Loucy (cell line): Measurements from ENCODE around the gene RERGL.

Experiments used
- EZH2phosphoT487 ChIP-seq: fragments of 200-600 bp; IDR thresholded peaks from 2 replicates; pipeline ENCODE4 v1.6.1; 2018; ENCODE audit warnings: antibody characterized with exemption, mild to moderate bottlenecking, moderate library complexity, borderline replicate concordance
- TF ChIP-seq, protein P1 (sequence below): fragments of 200-600 bp; sonication (generic); conservative IDR thresholded peaks from 2 replicates; pipeline ENCODE4 v1.5.1; 2014; ENCODE audit warnings: mild to moderate bottlenecking, antibody characterized with exemption, low read length

DNA sequence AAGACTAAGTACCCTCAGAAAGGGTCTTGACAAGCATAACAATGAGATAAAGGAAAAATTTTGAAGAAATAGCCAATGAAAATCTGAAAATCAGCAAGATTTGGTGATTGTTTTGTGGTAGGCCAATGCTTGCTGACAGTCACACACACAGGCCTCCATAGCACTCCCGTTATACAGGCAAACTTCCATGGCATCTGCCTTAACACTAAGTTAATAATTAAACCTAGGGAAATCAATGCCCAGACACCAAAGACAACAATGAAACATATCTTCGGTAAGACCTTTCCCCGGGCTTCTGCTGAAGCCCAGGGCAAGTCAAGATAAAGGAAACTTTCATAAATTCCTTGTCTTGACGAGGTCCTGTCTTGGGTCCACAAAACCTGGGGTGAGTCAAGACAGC lies 18.6 kb upstream of the RERGL start:
- TF ChIP-seq, protein P1, sequence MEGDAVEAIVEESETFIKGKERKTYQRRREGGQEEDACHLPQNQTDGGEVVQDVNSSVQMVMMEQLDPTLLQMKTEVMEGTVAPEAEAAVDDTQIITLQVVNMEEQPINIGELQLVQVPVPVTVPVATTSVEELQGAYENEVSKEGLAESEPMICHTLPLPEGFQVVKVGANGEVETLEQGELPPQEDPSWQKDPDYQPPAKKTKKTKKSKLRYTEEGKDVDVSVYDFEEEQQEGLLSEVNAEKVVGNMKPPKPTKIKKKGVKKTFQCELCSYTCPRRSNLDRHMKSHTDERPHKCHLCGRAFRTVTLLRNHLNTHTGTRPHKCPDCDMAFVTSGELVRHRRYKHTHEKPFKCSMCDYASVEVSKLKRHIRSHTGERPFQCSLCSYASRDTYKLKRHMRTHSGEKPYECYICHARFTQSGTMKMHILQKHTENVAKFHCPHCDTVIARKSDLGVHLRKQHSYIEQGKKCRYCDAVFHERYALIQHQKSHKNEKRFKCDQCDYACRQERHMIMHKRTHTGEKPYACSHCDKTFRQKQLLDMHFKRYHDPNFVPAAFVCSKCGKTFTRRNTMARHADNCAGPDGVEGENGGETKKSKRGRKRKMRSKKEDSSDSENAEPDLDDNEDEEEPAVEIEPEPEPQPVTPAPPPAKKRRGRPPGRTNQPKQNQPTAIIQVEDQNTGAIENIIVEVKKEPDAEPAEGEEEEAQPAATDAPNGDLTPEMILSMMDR, result no peak
- no peak for TF ChIP-seq EZH2phosphoT487
